HFF-Myc (cell line): Measurements from ENCODE around the gene BRD3OS.

Experiments used
- DNase-seq: peaks from one replicate; pipeline ENCODE4 v3.0.0-alpha.2; 2011; ENCODE audit warnings: low read depth; ENCODE audit errors: extremely low read depth
- H3K4me3 ChIP-seq: replicated peaks from 2 replicates; pipeline ENCODE4 v1.5.1; 2011; ENCODE audit warnings: low read depth, mild to moderate bottlenecking, control low read depth, low read length
- TF ChIP-seq, protein P1 (sequence below): IDR thresholded peaks from 2 replicates; pipeline ENCODE4 v1.5.1; 2012; ENCODE audit warnings: mild to moderate bottlenecking, low read depth, low read length, control low read depth; ENCODE audit errors: missing control alignments

BRD3OS gene

DNA sequence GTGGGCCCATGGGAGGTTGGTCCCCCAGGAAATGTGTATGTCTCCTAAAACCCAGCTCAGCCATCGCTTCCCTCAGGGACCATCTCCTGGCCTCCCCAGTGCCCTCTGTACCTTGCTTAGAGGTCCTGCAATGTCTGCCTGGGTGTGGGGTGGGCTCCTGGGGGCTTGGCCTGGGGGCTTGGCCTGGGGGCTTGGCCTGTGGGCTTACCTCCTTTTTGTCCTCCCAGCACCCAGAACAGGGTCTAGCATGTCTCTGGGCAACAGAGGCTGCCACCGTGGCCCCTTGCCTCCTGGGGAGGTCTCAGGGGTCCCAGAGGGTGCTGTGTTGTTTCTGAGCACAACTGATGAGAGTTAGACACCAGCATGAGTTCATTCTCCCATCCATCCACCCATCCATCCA lies 22.5 kb upstream of the BRD3OS start:
- H3K4me3 ChIP-seq = no peak overlapping the region
- no peak for DNase-seq
- TF ChIP-seq, protein P1, sequence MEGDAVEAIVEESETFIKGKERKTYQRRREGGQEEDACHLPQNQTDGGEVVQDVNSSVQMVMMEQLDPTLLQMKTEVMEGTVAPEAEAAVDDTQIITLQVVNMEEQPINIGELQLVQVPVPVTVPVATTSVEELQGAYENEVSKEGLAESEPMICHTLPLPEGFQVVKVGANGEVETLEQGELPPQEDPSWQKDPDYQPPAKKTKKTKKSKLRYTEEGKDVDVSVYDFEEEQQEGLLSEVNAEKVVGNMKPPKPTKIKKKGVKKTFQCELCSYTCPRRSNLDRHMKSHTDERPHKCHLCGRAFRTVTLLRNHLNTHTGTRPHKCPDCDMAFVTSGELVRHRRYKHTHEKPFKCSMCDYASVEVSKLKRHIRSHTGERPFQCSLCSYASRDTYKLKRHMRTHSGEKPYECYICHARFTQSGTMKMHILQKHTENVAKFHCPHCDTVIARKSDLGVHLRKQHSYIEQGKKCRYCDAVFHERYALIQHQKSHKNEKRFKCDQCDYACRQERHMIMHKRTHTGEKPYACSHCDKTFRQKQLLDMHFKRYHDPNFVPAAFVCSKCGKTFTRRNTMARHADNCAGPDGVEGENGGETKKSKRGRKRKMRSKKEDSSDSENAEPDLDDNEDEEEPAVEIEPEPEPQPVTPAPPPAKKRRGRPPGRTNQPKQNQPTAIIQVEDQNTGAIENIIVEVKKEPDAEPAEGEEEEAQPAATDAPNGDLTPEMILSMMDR = no peak

GRCh38 chr9:134003237-134003636 lies 22.0 kb upstream of the BRD3OS start:
- H3K4me3 ChIP-seq = no peak overlapping the region
- TF ChIP-seq, protein P1 = no peak
- DNase-seq = no peak

- H3K4me3 ChIP-seq = no peak overlapping the region
- no peak for DNase-seq
- TF ChIP-seq, protein P1 = no peak
These were observed 21.0 kb upstream of the BRD3OS start for GRCh38 chr9:134004131-134004873.

DNA sequence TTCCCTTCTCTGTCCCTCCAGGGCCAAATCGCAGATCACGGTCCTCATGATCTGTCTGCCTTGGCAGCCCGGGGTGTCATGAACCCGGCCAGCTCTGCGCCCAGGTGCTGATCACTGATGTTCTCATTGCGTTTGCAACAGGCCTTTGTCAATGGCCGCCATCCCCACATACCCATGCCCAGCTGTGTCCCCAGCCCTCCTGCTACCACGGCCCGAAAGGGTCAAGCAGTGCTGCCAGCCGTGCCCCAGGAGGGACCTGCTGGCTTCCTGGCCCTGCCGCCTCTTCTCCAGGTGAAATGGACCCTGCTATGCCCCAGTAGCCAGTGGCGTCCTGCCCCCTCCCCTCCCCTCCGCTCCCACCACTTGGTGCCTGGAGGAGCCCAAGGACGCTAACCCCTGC lies 20.4 kb upstream of the BRD3OS start:
- TF ChIP-seq, protein P1 = no peak
- H3K4me3 ChIP-seq = no peak overlapping the region
- DNase-seq = no peak

DNA sequence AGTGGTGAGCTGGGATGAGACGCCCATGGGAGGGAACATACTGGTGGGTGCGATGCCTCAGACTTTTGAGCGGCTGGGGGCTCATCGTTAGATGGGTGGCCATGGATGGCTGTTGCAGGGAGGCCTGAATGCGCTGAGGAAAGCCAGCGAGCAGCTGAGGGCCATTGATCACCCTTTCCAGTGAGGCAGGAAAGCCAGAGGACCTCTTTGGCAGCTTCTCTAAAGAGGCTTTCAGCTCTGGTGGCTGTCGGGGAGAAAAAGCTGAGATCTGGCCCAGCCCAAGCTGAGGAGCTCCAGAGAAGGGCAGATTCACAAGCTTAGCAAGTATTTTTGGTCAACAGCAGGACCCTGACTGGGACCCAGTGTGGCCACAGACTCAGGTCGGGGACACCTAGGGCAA lies 19.9 kb upstream of the BRD3OS start:
- DNase-seq = no peak
- H3K4me3 ChIP-seq = no peak overlapping the region
- TF ChIP-seq, protein P1 = no peak

DNA sequence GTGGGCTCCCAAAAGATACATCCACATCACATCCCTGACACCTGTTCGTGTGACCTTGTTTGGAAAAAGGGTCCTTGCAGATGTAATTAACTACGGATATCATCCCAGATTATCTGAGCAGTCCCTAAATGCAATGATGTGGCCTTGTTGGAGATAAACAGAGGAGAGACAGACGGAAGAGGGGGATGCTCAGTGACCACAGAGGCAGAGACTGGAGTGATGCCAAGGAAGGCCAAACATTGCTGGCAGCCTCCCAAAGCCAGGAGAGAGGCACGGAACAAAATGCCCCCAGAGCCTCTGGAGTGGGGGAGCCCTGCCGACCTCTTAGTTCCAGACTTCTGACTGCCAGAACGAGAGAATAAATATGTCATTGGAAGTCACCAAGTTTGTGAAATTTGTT lies 18.1 kb upstream of the BRD3OS start:
- H3K4me3 ChIP-seq = no peak overlapping the region
- TF ChIP-seq, protein P1 = no peak
- no peak for DNase-seq

GRCh38 chr9:134007571-134007970 lies 17.7 kb upstream of the BRD3OS start:
- DNase-seq = no peak
- TF ChIP-seq, protein P1 = no peak

More at GRCh38 chr9:134007571-134007970, 17.7 kb upstream of the BRD3OS start:
- no peak overlapping the region for H3K4me3 ChIP-seq
